ENCODE results near the gene PALLD.

PALLD gene

DNA sequence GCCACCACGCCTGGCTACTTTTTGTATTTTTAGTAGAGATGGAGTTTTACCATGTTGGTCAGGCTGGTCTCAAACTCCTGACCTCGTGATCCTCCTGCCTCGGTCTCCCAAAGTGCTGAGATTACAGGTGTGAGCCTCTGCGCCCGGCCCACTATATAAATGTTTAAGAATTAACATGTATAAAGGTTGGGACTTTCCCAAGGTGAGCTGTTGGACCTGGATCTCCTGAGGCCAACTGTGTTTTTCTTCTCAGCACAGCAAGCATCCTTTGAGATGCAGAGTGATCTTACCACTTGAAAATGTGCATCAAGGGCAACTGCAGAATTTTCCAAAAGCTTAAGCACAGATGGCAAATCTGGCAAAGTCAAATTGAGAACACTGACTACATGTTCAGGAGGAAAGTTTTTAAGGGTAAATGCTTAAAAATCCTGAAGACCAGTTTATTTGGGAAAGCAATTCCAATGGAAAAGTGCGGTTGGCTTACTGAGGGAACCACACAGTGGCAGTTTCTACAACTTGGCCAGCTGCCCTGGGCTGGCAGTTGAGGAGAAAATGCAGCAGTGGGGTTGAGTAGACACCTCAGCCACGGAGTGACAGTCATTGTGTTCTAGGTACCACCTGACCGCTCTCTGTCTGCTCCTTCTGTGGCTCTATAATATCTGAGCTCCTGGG is 344.3 kb downstream of the PALLD start:
- no peak for DNase-seq

DNA sequence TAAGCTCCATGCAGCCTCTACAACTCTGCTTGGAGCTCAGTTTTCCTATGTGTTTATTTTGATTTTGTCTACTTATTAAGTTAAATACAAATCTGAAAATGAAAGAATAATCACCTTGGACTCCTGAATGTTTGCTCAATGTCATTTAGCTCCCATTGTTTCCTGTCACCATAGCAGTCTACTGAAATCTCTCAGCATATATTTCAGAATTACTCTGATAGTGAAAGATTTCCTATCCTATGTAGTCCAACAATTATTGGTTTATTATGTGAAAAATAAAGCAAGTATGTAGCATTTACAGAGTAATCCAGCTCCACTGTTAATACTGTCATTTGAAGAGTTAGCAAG is 344.8 kb downstream of the PALLD start:
- no peak for DNase-seq

DNA sequence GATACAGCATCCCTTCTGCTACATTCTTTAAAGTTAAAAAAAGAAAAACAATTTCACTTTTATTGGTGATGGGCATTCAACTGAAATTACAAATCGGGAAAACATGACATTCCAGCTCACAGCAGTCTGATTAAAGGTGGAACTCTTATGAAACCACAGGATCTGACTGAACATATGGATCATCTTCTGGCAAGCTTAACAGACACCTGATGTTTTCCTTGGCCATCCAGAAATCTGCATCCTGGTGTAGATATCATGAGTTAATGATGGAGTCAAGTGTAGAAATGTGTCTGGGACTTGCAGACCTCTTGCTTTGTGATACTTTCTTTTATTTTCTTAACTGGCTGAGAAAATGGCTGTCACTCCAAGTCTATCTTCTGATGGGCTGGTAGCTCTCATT is 345.3 kb downstream of the PALLD start:
- no peak for DNase-seq

GRCh38 chr4:168843635-168844034 is 346.8 kb downstream of the PALLD start:
- DNase-seq, result no peak

- DNase-seq, result no peak
Observed at GRCh38 chr4:168844353-168845049, 347.6 kb downstream of the PALLD start.

DNA sequence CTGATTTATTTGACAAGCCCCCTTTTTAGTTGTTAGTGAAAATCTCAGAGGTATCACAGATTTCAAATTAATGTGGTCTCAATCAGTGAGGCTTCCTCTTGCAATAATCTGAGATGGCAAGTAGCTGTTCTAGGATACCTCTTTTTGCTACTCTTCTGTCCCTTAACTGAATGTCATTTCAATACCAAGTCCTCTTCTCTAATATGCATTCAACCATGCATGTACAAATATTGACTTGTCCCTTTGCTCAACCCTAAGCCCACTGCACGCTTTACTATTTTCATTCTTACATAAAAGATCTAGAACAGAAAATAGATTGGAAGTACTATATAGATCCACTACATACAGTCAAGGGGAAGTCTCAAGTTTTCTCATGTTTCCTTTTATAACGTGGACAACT is 349.0 kb downstream of the PALLD start:
- no peak for DNase-seq

DNA sequence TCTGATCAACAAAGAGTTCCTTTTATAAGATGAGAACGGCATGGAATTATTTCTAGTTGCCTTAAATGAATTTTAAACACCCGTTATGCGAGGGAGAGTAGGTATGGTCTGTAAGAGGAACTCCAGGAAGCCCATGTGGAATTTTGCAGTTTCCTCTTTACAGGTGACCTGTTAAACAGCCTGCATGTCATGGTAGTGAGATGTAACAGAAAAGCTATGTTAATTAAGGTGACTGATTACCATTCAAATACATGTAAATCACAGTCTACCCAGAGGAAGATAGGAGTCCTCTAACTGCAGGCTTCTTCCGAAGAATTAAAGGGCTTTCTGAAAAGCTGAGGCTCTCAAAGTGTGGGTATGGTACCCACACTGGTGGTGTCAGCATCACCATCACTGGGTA is 349.6 kb downstream of the PALLD start:
- no peak for DNase-seq

- DNase-seq, result no peak
Observed at GRCh38 chr4:168847771-168848502, 351.1 kb downstream of the PALLD start.

DNA sequence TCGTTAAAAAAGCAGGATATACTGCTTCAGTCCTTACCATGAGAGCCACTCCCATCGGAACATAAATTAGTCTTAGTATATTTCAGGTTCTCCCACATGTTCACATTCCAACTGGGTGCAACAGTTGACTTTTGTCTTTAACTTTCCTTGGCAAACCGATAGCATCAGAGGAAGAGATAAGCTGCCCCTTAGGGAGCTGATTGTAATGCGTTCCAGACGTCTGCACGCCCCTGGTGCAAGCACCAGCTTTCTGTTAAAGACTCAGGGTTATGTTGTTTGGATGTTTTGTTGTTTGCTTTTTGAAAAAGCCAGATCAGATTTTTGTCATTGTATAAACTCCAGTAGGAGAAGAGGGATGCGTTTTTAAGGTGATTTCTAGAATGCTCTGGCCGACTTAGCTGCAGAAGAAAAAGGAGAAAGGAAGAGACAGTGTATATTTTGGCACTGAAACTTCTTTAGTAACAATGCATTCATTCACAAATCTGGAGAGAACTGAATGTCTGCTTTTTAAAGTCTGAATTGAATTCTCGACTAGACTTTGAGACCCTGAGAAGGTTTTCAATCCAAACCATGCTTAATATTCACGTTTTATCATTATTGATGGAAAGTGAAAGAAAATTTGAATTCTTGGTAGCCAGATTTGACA is 352.3 kb downstream of the PALLD start:
- DNase-seq, result no peak

DNA sequence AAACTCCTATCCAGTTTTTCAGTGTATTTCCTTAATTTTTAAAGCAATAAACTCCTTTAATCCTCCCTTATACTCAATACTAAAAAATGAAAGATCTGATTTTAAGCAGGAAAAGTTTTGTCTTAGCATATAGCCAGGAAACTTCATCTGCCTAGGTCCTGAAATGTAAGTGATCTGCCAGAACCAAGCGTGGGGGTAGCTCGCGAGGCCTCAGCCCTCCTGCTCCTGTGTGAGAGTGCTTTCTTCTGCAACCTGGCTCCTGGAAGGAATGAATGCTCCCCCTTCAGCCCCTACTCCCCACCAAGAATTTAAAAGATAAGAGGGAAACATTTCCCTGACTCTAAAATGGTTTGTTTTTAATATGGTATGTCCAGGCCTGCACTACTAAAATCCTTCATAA is 353.1 kb downstream of the PALLD start:
- DNase-seq, result no peak

DNA sequence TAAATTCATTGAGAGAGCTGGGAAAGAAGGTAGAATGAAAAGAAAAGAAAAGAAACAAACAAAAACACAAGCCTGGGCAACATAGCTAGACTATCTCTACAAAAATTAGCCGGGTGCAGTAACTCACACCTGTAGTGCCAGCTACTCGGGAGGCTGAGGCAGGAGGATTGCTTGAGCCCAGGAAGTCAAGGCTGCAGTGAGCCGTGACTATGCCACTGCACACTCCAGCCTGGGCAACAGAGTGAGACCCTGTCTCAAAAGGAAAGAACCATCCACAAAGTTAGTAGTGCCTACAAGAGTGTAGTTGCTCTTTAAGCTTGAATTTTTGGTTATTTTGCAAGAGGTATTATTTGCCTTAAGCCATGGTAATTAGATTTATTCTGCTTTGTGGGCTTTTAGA is 355.5 kb downstream of the PALLD start:
- no peak for DNase-seq

DNA sequence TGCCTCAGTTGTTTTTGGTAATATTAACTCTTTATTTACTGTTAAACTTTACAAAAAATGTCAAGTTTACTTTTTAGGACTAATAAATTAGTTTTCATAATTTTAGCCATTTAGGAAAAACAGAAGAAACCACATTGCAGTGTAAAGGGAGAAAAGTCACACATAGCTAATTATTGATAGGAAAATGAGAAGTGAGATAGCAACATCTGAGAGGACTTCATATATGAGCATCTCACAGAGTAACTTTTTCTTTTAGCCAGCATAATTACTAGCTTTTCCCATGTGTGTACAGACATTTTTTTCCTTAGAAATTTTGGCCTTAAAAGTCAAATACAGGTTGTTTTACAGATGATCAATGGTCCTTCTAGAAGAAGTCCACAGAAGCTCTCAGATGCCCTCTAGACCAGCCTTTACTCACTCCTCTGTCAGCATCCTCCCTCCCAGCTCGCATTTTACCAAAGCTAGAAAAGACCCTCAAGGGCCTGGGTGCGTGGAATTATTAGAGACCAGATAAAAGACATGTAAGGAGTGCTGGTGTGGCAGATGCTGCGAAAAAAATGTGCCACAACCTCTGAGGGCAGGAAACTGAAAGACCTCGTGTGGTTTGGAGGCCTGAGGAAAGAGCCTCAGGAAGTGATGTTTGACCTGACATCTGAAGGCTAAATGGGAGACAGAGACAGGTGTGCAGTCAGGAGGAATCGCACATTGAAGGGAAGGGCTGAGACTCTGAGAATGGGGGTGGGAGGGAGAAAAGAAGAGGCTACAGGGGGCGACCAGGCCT is 356.3 kb downstream of the PALLD start:
- no peak for DNase-seq

GRCh38 chr4:168853770-168854169 is 356.9 kb downstream of the PALLD start:
- DNase-seq, result no peak

DNA sequence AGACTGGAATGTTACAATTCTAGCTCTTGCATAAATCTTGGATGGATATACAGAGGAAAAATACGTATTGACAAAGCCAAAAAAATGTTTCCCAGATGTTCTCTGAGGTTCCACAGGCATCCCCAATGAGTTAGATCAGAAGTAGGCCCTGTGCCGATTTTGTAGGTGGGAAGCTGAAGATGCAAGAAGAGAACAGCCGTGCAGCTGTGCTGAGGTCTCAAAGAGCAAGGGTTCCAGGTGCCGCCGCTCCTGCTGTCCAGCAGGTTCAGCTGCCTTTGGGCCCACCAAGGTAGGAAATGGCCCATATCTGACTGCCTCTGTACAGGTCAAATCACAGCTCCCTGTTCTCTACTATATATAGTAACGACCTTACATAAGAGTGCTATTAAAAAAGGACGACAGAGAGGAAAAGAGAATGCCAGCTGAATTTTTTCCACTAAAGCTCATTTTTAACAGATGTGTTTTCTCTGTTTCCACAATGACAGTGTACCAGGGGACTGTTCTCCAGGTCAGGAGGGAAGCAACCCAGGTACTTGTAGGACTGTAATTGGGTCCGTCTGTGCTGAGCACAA is 357.6 kb downstream of the PALLD start:
- no peak for DNase-seq

- DNase-seq, result no peak
Observed at GRCh38 chr4:168856312-168856711, 359.5 kb downstream of the PALLD start.

- DNase-seq, result no peak
Observed at GRCh38 chr4:168857009-168857408, 360.2 kb downstream of the PALLD start.

DNA sequence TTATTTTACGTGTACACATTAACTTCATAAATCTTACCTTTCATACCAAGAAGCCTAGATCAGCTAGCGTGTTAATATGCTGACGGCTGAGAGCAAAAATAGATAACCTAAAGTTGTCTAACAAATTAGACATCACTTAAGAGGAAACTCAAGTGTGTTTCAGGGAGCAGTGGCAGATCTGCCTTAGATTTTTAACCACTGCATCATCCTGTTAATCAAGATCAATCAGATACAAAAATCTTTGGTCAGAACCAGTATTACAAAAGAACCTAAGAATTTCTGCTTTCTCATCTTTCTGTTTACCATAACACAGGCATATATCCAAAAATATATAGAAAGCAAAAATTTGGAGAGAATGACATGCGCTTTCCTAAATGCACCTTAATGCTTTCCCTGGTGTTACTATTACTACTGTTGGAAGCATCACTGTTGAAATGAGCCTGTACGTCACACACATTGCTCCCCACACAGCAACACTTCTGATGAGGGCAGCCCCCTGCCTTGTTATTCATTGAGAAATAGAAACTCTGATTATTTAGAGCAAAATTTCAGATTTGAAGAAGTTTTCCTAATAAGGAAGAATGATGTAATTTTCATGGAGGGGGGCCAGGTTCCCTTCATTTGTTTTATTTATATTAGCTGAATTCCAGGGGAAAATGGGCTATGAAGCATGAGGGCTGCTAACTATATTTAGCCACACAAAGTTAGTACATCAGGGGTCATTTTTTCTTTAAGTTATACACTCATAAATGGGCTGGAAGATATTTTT is 360.9 kb downstream of the PALLD start:
- DNase-seq, result no peak

- DNase-seq, result no peak
Observed at GRCh38 chr4:168859100-168859499, 362.2 kb downstream of the PALLD start.

- no peak for DNase-seq
Observed at GRCh38 chr4:168859888-168860694, 363.2 kb downstream of the PALLD start.

DNA sequence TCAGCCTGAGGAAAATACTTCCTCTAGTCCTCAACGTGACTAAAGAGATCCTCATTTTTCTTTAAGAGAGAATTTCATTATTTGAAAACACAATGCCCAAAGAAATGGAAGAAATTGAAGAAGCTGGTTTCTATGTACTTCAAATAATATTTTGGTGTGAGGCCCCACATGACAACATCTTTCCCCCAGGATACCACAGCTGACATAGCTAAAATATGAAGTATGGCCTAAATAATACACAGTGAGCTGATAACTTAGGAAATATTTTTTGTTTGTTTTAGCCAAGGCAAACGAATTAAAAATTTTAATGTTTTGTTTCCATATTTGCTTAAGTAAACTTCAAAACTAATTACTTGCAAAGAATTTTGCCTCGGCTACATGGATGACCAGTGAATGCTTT is 364.0 kb downstream of the PALLD start:
- DNase-seq, result no peak

All from stimulated activated CD4-positive, alpha-beta T cell treated with anti-CD3 and anti-CD28 coated beads, Interleukin-2, amount 100 ng/mL, for 24 hours (primary cell).